ENCODE measurements around the gene RASSF3.

- TF ChIP-seq EZH2phosphoT487 (IDR thresholded peaks at IDR 0.05; ENCODE audit: low read depth) (no peak), CTCF (IDR thresholded peaks at IDR 0.05; ENCODE audit: low read depth, low read length) (no peak)
Observed at GRCh38 chr12:64634508-64635092, 24.3 kb downstream of the RASSF3 start.

Measured in OCI-LY3 (cell line).